ENCODE data around the gene CWC27. TPM values are rescaled to one million over a fixed set of nuclear protein-coding genes. Genes with fewer than 3 reads are reported as not detected.

CWC27 gene
- total RNA-seq, 1 experiment from 2014 or later, result 32.9 TPM

GRCh38 chr5:64942460-64942859 is 173.7 kb downstream of the CWC27 start:
- TF ChIP-seq, protein P1, sequence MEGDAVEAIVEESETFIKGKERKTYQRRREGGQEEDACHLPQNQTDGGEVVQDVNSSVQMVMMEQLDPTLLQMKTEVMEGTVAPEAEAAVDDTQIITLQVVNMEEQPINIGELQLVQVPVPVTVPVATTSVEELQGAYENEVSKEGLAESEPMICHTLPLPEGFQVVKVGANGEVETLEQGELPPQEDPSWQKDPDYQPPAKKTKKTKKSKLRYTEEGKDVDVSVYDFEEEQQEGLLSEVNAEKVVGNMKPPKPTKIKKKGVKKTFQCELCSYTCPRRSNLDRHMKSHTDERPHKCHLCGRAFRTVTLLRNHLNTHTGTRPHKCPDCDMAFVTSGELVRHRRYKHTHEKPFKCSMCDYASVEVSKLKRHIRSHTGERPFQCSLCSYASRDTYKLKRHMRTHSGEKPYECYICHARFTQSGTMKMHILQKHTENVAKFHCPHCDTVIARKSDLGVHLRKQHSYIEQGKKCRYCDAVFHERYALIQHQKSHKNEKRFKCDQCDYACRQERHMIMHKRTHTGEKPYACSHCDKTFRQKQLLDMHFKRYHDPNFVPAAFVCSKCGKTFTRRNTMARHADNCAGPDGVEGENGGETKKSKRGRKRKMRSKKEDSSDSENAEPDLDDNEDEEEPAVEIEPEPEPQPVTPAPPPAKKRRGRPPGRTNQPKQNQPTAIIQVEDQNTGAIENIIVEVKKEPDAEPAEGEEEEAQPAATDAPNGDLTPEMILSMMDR (IDR thresholded peaks at IDR 0.05; ENCODE audit: insufficient read depth in 1 of 2, low read depth in 1 of 2, low read length in 1 of 2, severe bottlenecking in 1 of 2, unreplicated experiment in 1 of 2), result no peak
- Mint-ChIP-seq H3K36me3 (ENCODE audit: insufficient read depth, unreplicated experiment) (no peaks in the 10 kb centered on the region), H3K27ac (ENCODE audit: unreplicated experiment) (no peak overlapping the region), H3K4me1 (ENCODE audit: low read depth, unreplicated experiment) (peaks cover 11% of the 10 kb centered on the region), H3K9me3 (ENCODE audit: unreplicated experiment) (peaks cover 11% of the 10 kb centered on the region), H3K27me3 (ENCODE audit: insufficient read depth, unreplicated experiment) (no peaks in the 10 kb centered on the region), H3K4me3 (ENCODE audit: unreplicated experiment) (no peak overlapping the region)
- POLR2A ChIA-PET, result no interaction called here
- Histone ChIP-seq H3K36me3 (ENCODE audit: control insufficient read depth, insufficient read depth, low read length) (no peaks in the 10 kb centered on the region), H3K4me1 (peaks cover 3% of the 10 kb centered on the region; the same call in 1 of the 2 replicates), H3K9me3 (no peaks in the 10 kb centered on the region), H3K4me3 (ENCODE audit: low read depth, low read length) (no peak overlapping the region), H3K27me3 (replicated peaks; ENCODE audit: control insufficient read depth, insufficient read depth, low read length) (no peaks in the 10 kb centered on the region)
- intact Hi-C loops (cut with micrococcal nuclease; ENCODE audit: unreplicated experiment), result no loop called here
- CTCF ChIA-PET, result no interaction called here
- DNase-seq, result no peak
- BruUV-seq (replicated peaks), result no TSS peak

DNA sequence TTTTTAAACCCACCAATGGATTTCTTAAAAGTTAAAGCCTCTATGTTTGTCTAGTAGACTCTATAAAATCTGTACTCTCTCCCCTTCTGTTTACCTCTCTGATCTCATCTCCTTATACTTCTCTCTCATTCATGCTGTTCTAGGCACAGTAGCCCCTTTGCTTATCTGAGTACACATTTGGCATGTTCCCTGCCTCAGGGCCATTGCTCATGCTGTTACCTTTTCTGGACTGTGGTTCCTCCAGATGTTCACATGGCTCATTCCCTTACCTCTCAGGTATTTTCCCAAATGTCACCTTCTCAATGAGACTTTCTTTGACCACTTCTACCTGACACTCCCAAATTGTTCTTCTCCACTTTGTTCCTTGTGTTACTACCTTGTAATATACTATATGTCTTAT is 176.1 kb downstream of the CWC27 start:
- ChIA-PET POLR2A (no interaction called here), CTCF (no interaction called here)
- no peaks in the 10 kb centered on the region for H3K9me3 Mint-ChIP-seq (ENCODE audit: unreplicated experiment)
- no peaks in the 10 kb centered on the region for H3K36me3 ChIP-seq (ENCODE audit: control insufficient read depth, insufficient read depth, low read length)
- no peaks in the 10 kb centered on the region for H3K27me3 Mint-ChIP-seq (ENCODE audit: insufficient read depth, unreplicated experiment)
- intact Hi-C loops (cut with micrococcal nuclease; ENCODE audit: unreplicated experiment), result no loop called here
- no peaks in the 10 kb centered on the region for H3K27me3 ChIP-seq (replicated peaks; ENCODE audit: control insufficient read depth, insufficient read depth, low read length)
- no peak overlapping the region for H3K4me3 Mint-ChIP-seq (ENCODE audit: unreplicated experiment)
- H3K27ac Mint-ChIP-seq (ENCODE audit: unreplicated experiment), result no peak overlapping the region
- no peaks in the 10 kb centered on the region; the same call in 1 of the 2 replicates for H3K4me1 ChIP-seq
- TF ChIP-seq, protein P1 (IDR thresholded peaks at IDR 0.05; ENCODE audit: insufficient read depth in 1 of 2, low read depth in 1 of 2, low read length in 1 of 2, severe bottlenecking in 1 of 2, unreplicated experiment in 1 of 2), result no peak
- no peak for DNase-seq
- no TSS peak for BruUV-seq (replicated peaks)
- peaks cover 11% of the 10 kb centered on the region for H3K4me1 Mint-ChIP-seq (ENCODE audit: low read depth, unreplicated experiment)
- no peaks in the 10 kb centered on the region for H3K9me3 ChIP-seq
- H3K4me3 ChIP-seq (ENCODE audit: low read depth, low read length), result no peak overlapping the region
- no peaks in the 10 kb centered on the region for H3K36me3 Mint-ChIP-seq (ENCODE audit: insufficient read depth, unreplicated experiment)

DNA sequence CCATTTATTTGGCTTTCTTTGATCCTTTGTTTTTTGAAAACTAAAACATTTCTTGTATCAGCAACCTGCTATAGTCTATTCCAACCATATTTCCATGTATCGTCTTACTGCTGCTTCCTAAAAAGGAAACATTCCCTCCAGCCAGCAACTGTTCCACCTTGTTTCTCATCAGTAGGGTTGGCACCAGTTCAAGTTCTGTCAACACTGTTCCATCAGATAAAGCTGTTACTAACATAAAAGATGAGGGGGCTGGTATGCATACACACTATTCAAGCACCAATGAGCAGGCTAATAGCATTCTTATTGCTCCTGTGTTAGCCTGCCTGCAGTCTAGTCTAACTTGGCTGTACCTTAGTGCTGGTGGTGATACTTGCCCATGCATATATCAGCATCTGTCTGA is 178.3 kb downstream of the CWC27 start:
- no peak overlapping the region for H3K4me3 Mint-ChIP-seq (ENCODE audit: unreplicated experiment)
- no TSS peak for BruUV-seq (replicated peaks)
- Histone ChIP-seq H3K4me1 (no peaks in the 10 kb centered on the region), H3K4me3 (ENCODE audit: low read depth, low read length) (no peak overlapping the region), H3K36me3 (ENCODE audit: control insufficient read depth, insufficient read depth, low read length) (no peaks in the 10 kb centered on the region), H3K27me3 (replicated peaks; ENCODE audit: control insufficient read depth, insufficient read depth, low read length) (no peaks in the 10 kb centered on the region), H3K9me3 (no peaks in the 10 kb centered on the region)
- H3K4me1 Mint-ChIP-seq (ENCODE audit: low read depth, unreplicated experiment), result peaks cover 11% of the 10 kb centered on the region
- no peak overlapping the region for H3K27ac Mint-ChIP-seq (ENCODE audit: unreplicated experiment)
- no peaks in the 10 kb centered on the region for H3K27me3 Mint-ChIP-seq (ENCODE audit: insufficient read depth, unreplicated experiment)
- no peak for DNase-seq
- intact Hi-C loops (cut with micrococcal nuclease; ENCODE audit: unreplicated experiment), result no loop called here
- ChIA-PET CTCF (interaction anchor here (0.7 kb wide), 1 partner anchor 151 kb away, joined by 4 read pairs; no protein-coding TSS in a partner anchor), POLR2A (no interaction called here)
- no peaks in the 10 kb centered on the region for H3K9me3 Mint-ChIP-seq (ENCODE audit: unreplicated experiment)
- no peaks in the 10 kb centered on the region for H3K36me3 Mint-ChIP-seq (ENCODE audit: insufficient read depth, unreplicated experiment)
- TF ChIP-seq, protein P1 (IDR thresholded peaks at IDR 0.05; ENCODE audit: insufficient read depth in 1 of 2, low read depth in 1 of 2, low read length in 1 of 2, severe bottlenecking in 1 of 2, unreplicated experiment in 1 of 2), result no peak
